GM21619 (cell line): ENCODE results near the gene RGL2.

Experiments
- ATAC-seq: cut with Tn5 transposase; IDR thresholded peaks from one replicate; pipeline ENCODE4 v1.9.1; 2021; ENCODE audit not compliant: unreplicated experiment

The RGL2 gene

DNA sequence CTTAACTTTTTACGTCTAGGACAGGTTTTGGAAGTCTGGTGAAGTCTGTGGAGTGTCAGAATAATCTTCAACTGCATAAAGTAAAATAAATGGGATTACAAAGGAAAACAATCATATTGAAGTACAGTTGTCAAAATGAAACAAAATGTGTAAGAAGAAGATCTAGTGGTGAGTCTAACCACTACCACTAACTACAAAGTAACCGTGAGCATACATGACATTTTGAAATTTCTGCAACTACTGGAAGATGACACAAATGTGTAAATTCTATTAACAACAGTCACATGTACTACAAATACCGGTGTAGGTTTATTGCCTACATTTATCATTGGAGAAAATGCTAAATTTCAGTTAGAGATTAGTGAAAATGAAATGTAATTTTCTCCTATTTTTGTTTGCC is 56.8 kb downstream of the RGL2 start:
- ATAC-seq = no peak
